Keratinocyte (primary cell): ENCODE measurements around the gene KCNH2. TPM values are rescaled to one million over a fixed set of nuclear protein-coding genes. Genes with fewer than 3 reads are reported as not detected.

Source experiments
- DNase-seq: peaks from one replicate; pipeline ENCODE4 v3.0.0-alpha.2; 2011; ENCODE audit warnings: low read depth, missing footprints, low spot score
- FAIRE-seq: peaks from 2 replicates; lab custom pipeline; 2011; peaks lifted over from hg19 to GRCh38; lab: Jason Lieb, UNC
- H2AFZ ChIP-seq: 2 replicates; pipeline ENCODE4 v1.6.0; 2012; ENCODE audit warnings: low read length, control low read depth, inconsistent platforms; ENCODE audit not compliant: control insufficient read depth
- H3K27ac ChIP-seq: 2 replicates; pipeline ENCODE4 v1.5.1; 2011; ENCODE audit warnings: low read length; ENCODE audit not compliant: control insufficient read depth, insufficient read depth
- H3K27me3 ChIP-seq: 3 replicates; pipeline ENCODE4 v1.6.0; 2011; ENCODE audit warnings: low read length; ENCODE audit not compliant: control insufficient read depth, insufficient read depth; ENCODE audit errors: extremely low read depth
- H3K36me3 ChIP-seq, 2 experiments: 2 replicates in 1 of 2; 3 replicates in 1 of 2; pipeline ENCODE4 v1.5.1; 2011; ENCODE audit warnings: low read length in 2 of 2, mild to moderate bottlenecking in 1 of 2; ENCODE audit not compliant: control insufficient read depth in 2 of 2, insufficient read depth in 2 of 2; ENCODE audit errors: extremely low read depth in 1 of 2
- H3K4me1 ChIP-seq: 3 replicates; pipeline ENCODE4 v1.5.1; 2011; ENCODE audit warnings: low read length; ENCODE audit not compliant: control insufficient read depth, insufficient read depth; ENCODE audit errors: extremely low read depth
- H3K4me2 ChIP-seq: 3 replicates; pipeline ENCODE4 v1.6.0; 2011; ENCODE audit warnings: low read depth, low read length; ENCODE audit not compliant: control insufficient read depth, insufficient read depth; ENCODE audit errors: extremely low read depth
- H3K4me3 ChIP-seq, 3 experiments: fragments of 200-600 bp in 1 of 3; sonication (generic) in 1 of 3; 2 replicates in 2 of 3; 3 replicates in 1 of 3; pipeline ENCODE4 v1.5.1; 2011 to 2016; ENCODE audit warnings: low read length in 3 of 3, mild to moderate bottlenecking in 3 of 3, control low read depth in 2 of 3, inconsistent platforms in 1 of 3, low read depth in 1 of 3, mixed read lengths in 1 of 3, mixed run types in 1 of 3, moderate library complexity in 1 of 3; ENCODE audit not compliant: control insufficient read depth in 2 of 3, insufficient read depth in 2 of 3; ENCODE audit errors: extremely low read depth in 1 of 3
- H3K79me2 ChIP-seq: 2 replicates; pipeline ENCODE4 v1.6.0; 2012; ENCODE audit warnings: low read length; ENCODE audit not compliant: control insufficient read depth, insufficient read depth
- H3K9ac ChIP-seq: 3 replicates; pipeline ENCODE4 v1.6.0; 2011; ENCODE audit warnings: low read length; ENCODE audit not compliant: control insufficient read depth, insufficient read depth; ENCODE audit errors: extremely low read depth
- H3K9me1 ChIP-seq: 3 replicates; pipeline ENCODE4 v1.6.0; 2011; ENCODE audit warnings: low read length; ENCODE audit not compliant: control insufficient read depth, insufficient read depth; ENCODE audit errors: extremely low read depth
- H3K9me3 ChIP-seq: 2 replicates; pipeline ENCODE4 v1.5.1; 2012; ENCODE audit warnings: low read depth, low read length; ENCODE audit not compliant: control insufficient read depth
- H4K20me1 ChIP-seq: 3 replicates; pipeline ENCODE4 v1.6.0; 2011; ENCODE audit warnings: low read length; ENCODE audit not compliant: control insufficient read depth, insufficient read depth; ENCODE audit errors: extremely low read depth
- EZH2 ChIP-seq: IDR thresholded peaks from one replicate; pipeline ENCODE4 v1.6.1; 2012; ENCODE audit warnings: inconsistent platforms, mild to moderate bottlenecking, low read length, moderate library complexity
- dilution Hi-C: fragments of 300-500 bp; cut with MboI; formaldehyde crosslinking; loops from one replicate; pipeline ENCODE4 v1.7.0; 2020; ENCODE audit warnings: low sequenced_read_pairs; ENCODE audit not compliant: extremely low pct_ligation_motif_present
- polyA plus RNA-seq, 5 experiments: library from polyadenylated mRNA; depleted of rRNA in 3 of 5; stranded (reverse) in 3 of 5; stranded (forward) in 1 of 5; unstranded in 1 of 5; fragments of >200 nt; gene quantifications; 1 replicate in 1 of 5; 2 replicates in 3 of 5; 3 replicates in 1 of 5; pipeline versions ENCODE4 v1.2.1 to v1.2.3, GENCODE V29; 2011 to 2012; ENCODE audit warnings: missing spikeins in 2 of 5, low read depth in 1 of 5, low replicate concordance in 1 of 5
- TF ChIP-seq, protein P1 (sequence below), 3 experiments: IDR thresholded peaks in 1 of 3; conservative IDR thresholded peaks in 1 of 3; optimal IDR thresholded peaks in 1 of 3; 2 replicates in 2 of 3; 3 replicates in 1 of 3; pipeline versions ENCODE3 to v1.5.1; 2011; ENCODE audit warnings: low read length in 3 of 3, mild to moderate bottlenecking in 3 of 3, moderate library complexity in 2 of 3, control low read depth in 1 of 3, inconsistent platforms in 1 of 3; ENCODE audit not compliant: insufficient read depth in 2 of 3; ENCODE audit errors: extremely low read depth in 1 of 3

Gene KCNH2
- polyA plus RNA-seq, 1 donor (not counting 4 experiments of a cell fraction or from before 2014, with no cell fraction given), result 0.03 TPM

DNA sequence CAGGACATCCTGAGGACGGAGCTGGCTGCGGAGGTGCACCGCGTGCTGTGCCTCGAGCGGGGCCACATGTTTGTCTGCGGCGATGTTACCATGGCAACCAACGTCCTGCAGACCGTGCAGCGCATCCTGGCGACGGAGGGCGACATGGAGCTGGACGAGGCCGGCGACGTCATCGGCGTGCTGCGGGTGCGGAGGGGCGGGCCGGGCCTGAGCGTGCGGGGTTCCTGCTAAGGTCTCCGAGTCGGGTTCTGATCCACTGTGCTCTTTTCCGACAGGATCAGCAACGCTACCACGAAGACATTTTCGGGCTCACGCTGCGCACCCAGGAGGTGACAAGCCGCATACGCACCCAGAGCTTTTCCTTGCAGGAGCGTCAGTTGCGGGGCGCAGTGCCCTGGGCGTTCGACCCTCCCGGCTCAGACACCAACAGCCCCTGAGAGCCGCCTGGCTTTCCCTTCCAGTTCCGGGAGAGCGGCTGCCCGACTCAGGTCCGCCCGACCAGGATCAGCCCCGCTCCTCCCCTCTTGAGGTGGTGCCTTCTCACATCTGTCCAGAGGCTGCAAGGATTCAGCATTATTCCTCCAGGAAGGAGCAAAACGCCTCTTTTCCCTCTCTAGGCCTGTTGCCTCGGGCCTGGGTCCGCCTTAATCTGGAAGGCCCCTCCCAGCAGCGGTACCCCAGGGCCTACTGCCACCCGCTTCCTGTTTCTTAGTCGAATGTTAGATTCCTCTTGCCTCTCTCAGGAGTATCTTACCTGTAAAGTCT, 35.8 kb upstream of the KCNH2 start:
- H3K4me3 ChIP-seq, result peak overlapping the region in 1 of 3 experiments; percentile 26
- H4K20me1 ChIP-seq, result no peaks in the 10 kb centered on the region
- no peak for FAIRE-seq
- no peak for DNase-seq
- H3K4me2 ChIP-seq, result peak overlapping the region; percentile 70
- H3K9ac ChIP-seq, result peak overlapping the region; percentile 9
- H3K79me2 ChIP-seq, result no peaks in the 10 kb centered on the region
- no peak overlapping the region for H3K27ac ChIP-seq
- peaks cover 53% of the 10 kb centered on the region for H3K27me3 ChIP-seq
- no peaks in the 10 kb centered on the region for H3K9me3 ChIP-seq
- H3K4me1 ChIP-seq, result peaks cover 12% of the 10 kb centered on the region
- peak overlapping the region; percentile 54 for H2AFZ ChIP-seq
- no peaks in the 10 kb centered on the region for H3K36me3 ChIP-seq
- dilution Hi-C loops, result no loop called here
- no peaks in the 10 kb centered on the region for H3K9me1 ChIP-seq
- TF ChIP-seq EZH2, result peak; percentile 49
- TF ChIP-seq, protein P1, sequence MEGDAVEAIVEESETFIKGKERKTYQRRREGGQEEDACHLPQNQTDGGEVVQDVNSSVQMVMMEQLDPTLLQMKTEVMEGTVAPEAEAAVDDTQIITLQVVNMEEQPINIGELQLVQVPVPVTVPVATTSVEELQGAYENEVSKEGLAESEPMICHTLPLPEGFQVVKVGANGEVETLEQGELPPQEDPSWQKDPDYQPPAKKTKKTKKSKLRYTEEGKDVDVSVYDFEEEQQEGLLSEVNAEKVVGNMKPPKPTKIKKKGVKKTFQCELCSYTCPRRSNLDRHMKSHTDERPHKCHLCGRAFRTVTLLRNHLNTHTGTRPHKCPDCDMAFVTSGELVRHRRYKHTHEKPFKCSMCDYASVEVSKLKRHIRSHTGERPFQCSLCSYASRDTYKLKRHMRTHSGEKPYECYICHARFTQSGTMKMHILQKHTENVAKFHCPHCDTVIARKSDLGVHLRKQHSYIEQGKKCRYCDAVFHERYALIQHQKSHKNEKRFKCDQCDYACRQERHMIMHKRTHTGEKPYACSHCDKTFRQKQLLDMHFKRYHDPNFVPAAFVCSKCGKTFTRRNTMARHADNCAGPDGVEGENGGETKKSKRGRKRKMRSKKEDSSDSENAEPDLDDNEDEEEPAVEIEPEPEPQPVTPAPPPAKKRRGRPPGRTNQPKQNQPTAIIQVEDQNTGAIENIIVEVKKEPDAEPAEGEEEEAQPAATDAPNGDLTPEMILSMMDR (optimal IDR thresholded peaks at IDR 0.05 in 1 of 3, IDR thresholded peaks at IDR 0.05 in 1 of 3, conservative IDR thresholded peaks at IDR 0.05 in 1 of 3; ENCODE audit: extremely low read depth in 1 of 3, insufficient read depth in 2 of 3, low read length in 3 of 3), result peak in 2 of 3 experiments; percentile 15 to 31

GRCh38 chr7:151013356-151013732, 35.2 kb upstream of the KCNH2 start:
- no peak for FAIRE-seq
- Histone ChIP-seq H3K4me3 (no peak overlapping the region), H3K4me2 (peak overlapping the region; percentile 37), H3K36me3 (no peaks in the 10 kb centered on the region), H3K27me3 (peaks cover 48% of the 10 kb centered on the region), H3K9ac (no peak overlapping the region), H3K9me1 (no peaks in the 10 kb centered on the region), H3K9me3 (no peaks in the 10 kb centered on the region), H4K20me1 (no peaks in the 10 kb centered on the region), H2AFZ (peak overlapping the region; percentile 54), H3K4me1 (peaks cover 12% of the 10 kb centered on the region), H3K27ac (no peak overlapping the region), H3K79me2 (no peaks in the 10 kb centered on the region)
- no peak for DNase-seq
- no peak for TF ChIP-seq EZH2
- TF ChIP-seq, protein P1 (optimal IDR thresholded peaks at IDR 0.05 in 1 of 3, IDR thresholded peaks at IDR 0.05 in 1 of 3, conservative IDR thresholded peaks at IDR 0.05 in 1 of 3; ENCODE audit: extremely low read depth in 1 of 3, insufficient read depth in 2 of 3, low read length in 3 of 3), result no peak
- dilution Hi-C loops, result no loop called here
